Heart right ventricle (tissue), 16 donors: Measurements from ENCODE around the gene SLC25A21. TPM values are rescaled to one million over a fixed set of nuclear protein-coding genes. Genes with fewer than 3 reads are reported as not detected.

Experiments
- ATAC-seq, 8 donors: fragments of 200-7000 bp; cut with Tn5 transposase; one replicate each; pipeline ENCODE4 v1.9.1; 2020; ENCODE audit warnings: mild to moderate bottlenecking in 8 of 8, moderate library complexity in 8 of 8, moderate number of reproducible peaks in 1 of 8
- DNase-seq, 2 donors: peaks; one replicate each; pipeline ENCODE4 v3.0.0-alpha.2; 2020
- H3K27ac ChIP-seq, 10 donors: fragments of 200-600 bp; sonication (generic) in 2 of 10; one replicate each; pipeline versions ENCODE4 v1.5.0 to v1.8.0; 2020 to 2022; ENCODE audit warnings: mild to moderate bottlenecking in 3 of 10
- H3K27me3 ChIP-seq, 7 donors: fragments of 200-600 bp; one replicate each; pipeline ENCODE4 v1.8.0; 2021 to 2022; ENCODE audit warnings: mild to moderate bottlenecking in 2 of 7
- H3K36me3 ChIP-seq, 9 donors: fragments of 200-600 bp; sonication (generic) in 1 of 9; one replicate each; pipeline versions ENCODE4 v1.5.0 to v1.8.0; 2020 to 2022; ENCODE audit warnings: mild to moderate bottlenecking in 2 of 9
- H3K4me1 ChIP-seq, 9 donors: fragments of 200-600 bp; sonication (generic) in 1 of 9; one replicate each; pipeline versions ENCODE4 v1.5.0 to v1.8.0; 2020 to 2022; ENCODE audit warnings: mild to moderate bottlenecking in 4 of 9
- H3K4me3 ChIP-seq, 10 donors: fragments of 200-600 bp; sonication (generic) in 2 of 10; one replicate each; pipeline versions ENCODE4 v1.5.0 to v1.8.0; 2020 to 2022; ENCODE audit warnings: mild to moderate bottlenecking in 7 of 10, moderate library complexity in 2 of 10
- H3K9me3 ChIP-seq, 11 donors: fragments of 200-600 bp in 10 of 11; sonication (generic) in 2 of 11; one replicate each; pipeline versions ENCODE4 v1.5.0 to v1.8.0; 2013 to 2022; ENCODE audit warnings: mild to moderate bottlenecking in 2 of 11, control low read depth in 1 of 11, moderate library complexity in 1 of 11
- CTCF ChIP-seq, 9 donors: fragments of 200-600 bp; sonication (generic) in 2 of 9; IDR thresholded peaks; one replicate each; pipeline versions ENCODE4 v1.5.0 to v1.8.0; 2021 to 2022; ENCODE audit warnings: antibody characterized with exemption in 9 of 9, mild to moderate bottlenecking in 5 of 9, moderate library complexity in 1 of 9
- WGBS, 2 donors: extraction: QIAGEN DNeasy Blood & Tissue Kit; methylation state at CpG; one replicate each; pipeline ENCODE4 v1.1.7; 2013; ENCODE audit warnings: inconsistent platforms in 1 of 2; 5-methylcytosine and 5-hydroxymethylcytosine counted together
- intact Hi-C, 10 donors: fragments of 100-400 bp; cut with DNase I; formaldehyde crosslinking; loops; one replicate each; pipeline versions ENCODE4 v1.11.1 to v1.14.2; 2022
- polyA plus RNA-seq, 2 donors: library from polyadenylated mRNA; stranded (reverse); fragments of 200-250 nt; gene quantifications; one replicate each; pipeline ENCODE4 v1.2.3, GENCODE V29; 2013
- total RNA-seq, 10 donors: library from RNA; stranded (reverse); fragmentation: NEBNext Ultra II Directional in 3 of 10; extraction: Animal tissue kit (Norgen Biotek cat#: 25700) in 3 of 10; gene quantifications; one replicate each; pipeline versions ENCODE4 v1.2.1 to v1.2.4, GENCODE V29; 2021 to 2023
- donor health status: Arrhythmogenic right ventricular cardiomyopathy.
- donor health status: ischemic (EF 13 %, LVEDD 7.1; RV severe dilation, severe dysfunction).
- donor health status: healthy with polysubstance abuse.
- donor health status: DM: no; HTN: yes; CAD: no.
- donor health status: DM: no; HTN: no; CAD: no.
- donor health status: ischemic (EF 25% LVEDD 6.9; RV normal size, moderate dysfunction).
- donor health status: ischemic (EF 25% LVEDD 5.7; RV mildly dilated, moderate dysfunction).
- donor health status: healthy.
- donor health status: DM: yes; HTN: yes; CAD: no.
- donor health status: Ischemic cardiomyopathy.
- donor health status: ischemic (EF 35%, LVEDD 5.7; RV mildly dilated, moderate dysfunction).
- donor health status: nonischemic (EF 11% LVEDD 7.7; RV severe dilation, severe dysfunction).
- donor health status: DM: yes; HTN: yes; CAD: no.
- donor health status: PGD.
- donor health status: ischemic (EF 29% LVEDD 5.4; RV normal size, mild dysfunction).
- donor health status: nonischemic (EF 23%, LVEDD 6.1; RV moderate dilation, normal function).

SLC25A21 gene
- total and polyA plus RNA-seq, 12 donors: 0.08 to 1.3 (median 0.34) TPM

- no peak overlapping the region for H3K4me3 ChIP-seq
- H3K36me3 ChIP-seq: no peaks in the 10 kb centered on the region
- no peaks in the 10 kb centered on the region for H3K4me1 ChIP-seq
- no peak overlapping the region for H3K27ac ChIP-seq
- peaks cover 0 to 4% (median 0%) of the 10 kb centered on the region in 7 donors for H3K27me3 ChIP-seq
- no peaks in the 10 kb centered on the region for H3K9me3 ChIP-seq
- DNase-seq (no peak), ATAC-seq (no peak)
- intact Hi-C loops: no loop called here
- TF ChIP-seq CTCF (IDR thresholded peaks at IDR 0.05): no peak
- 73 to 75% methylated on average over 7 of the region's 7 CpGs for WGBS, 2 donors
These were observed 455.7 kb downstream of the SLC25A21 start for GRCh38 chr14:36716614-36717184.

- no peak for TF ChIP-seq CTCF (IDR thresholded peaks at IDR 0.05)
- 56 to 57% methylated on average over 4 of the region's 4 CpGs for WGBS, 2 donors
- no peak overlapping the region for H3K4me3 ChIP-seq
- no peaks in the 10 kb centered on the region for H3K36me3 ChIP-seq
- H3K27ac ChIP-seq: no peak overlapping the region
- no peak for DNase-seq
- no peak for ATAC-seq
- H3K9me3 ChIP-seq: no peaks in the 10 kb centered on the region
- no peaks in the 10 kb centered on the region for H3K4me1 ChIP-seq
- no peaks in the 10 kb centered on the region for H3K27me3 ChIP-seq
- intact Hi-C loops: no loop called here
These were observed 458.3 kb downstream of the SLC25A21 start for GRCh38 chr14:36713960-36714703.

- Histone ChIP-seq H3K9me3 (no peaks in the 10 kb centered on the region), H3K36me3 (no peaks in the 10 kb centered on the region), H3K27ac (no peak overlapping the region), H3K27me3 (no peaks in the 10 kb centered on the region), H3K4me1 (no peaks in the 10 kb centered on the region), H3K4me3 (no peak overlapping the region)
- intact Hi-C loops: no loop called here
- no peak for TF ChIP-seq CTCF (IDR thresholded peaks at IDR 0.05)
- ATAC-seq (no peak), DNase-seq (no peak)
These were observed 464.8 kb downstream of the SLC25A21 start for GRCh38 chr14:36707570-36707969.

GRCh38 chr14:36702474-36702873, 469.9 kb downstream of the SLC25A21 start:
- 72 to 79% methylated on average over 2 of the region's 2 CpGs for WGBS, 2 donors
- DNase-seq (no peak), ATAC-seq (no peak)
- no peak overlapping the region for H3K4me3 ChIP-seq
- no peaks in the 10 kb centered on the region for H3K4me1 ChIP-seq
- H3K27me3 ChIP-seq: peaks cover 0 to 4% (median 0%) of the 10 kb centered on the region in 7 donors
- intact Hi-C loops: no loop called here
- TF ChIP-seq CTCF (IDR thresholded peaks at IDR 0.05): no peak
- peaks cover 0 to 13% (median 0%) of the 10 kb centered on the region in 11 donors for H3K9me3 ChIP-seq
- no peak overlapping the region for H3K27ac ChIP-seq
- no peaks in the 10 kb centered on the region for H3K36me3 ChIP-seq
